Activated gamma-delta T cell treated with Interleukin-2 at 50 U/mL for 16 hours (primary cell): ENCODE results near the gene SYNE1.

Experiments used
- DNase-seq: peaks from one replicate; pipeline ENCODE4 v3.0.0-alpha.2; 2020

Gene SYNE1

DNA sequence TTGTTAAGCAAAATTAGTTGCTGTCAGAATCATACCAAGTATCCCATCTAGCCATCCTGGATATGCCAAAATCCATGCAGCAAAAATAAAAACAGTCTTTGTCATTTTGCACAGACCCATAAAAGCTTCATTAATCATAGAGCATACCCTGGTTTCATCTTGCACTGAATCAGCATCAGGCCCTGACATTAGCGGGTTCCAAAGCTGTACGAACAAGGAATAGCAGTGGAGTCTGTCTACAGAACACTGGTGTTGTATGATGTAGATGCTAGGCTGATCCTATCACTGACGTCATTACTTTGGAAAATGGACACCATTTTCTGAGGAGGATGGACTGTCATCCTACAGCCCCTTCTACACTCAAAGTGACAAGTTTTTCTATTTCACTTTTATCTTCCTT, 514.1 kb downstream of the SYNE1 start:
- DNase-seq: no peak

DNA sequence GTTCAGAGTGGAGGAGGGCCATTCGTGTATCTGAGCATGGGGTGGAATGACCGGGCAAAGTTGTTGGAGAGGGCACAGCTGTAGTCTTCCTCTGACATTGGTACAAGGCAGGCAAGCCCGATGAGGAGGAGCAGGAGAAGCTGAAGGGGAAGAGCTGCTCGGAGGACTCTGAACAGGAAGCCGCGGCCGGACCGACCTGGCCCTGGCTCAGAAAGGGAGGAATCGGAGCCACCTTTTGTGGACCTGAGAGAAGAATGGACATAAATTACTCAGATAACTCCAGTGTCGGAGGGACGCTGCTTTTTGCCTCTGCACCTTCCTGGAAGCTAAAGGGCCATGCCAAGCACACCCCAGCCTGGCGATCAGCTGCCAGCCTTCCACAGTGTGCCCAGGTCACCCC, 514.7 kb downstream of the SYNE1 start:
- no peak for DNase-seq

DNA sequence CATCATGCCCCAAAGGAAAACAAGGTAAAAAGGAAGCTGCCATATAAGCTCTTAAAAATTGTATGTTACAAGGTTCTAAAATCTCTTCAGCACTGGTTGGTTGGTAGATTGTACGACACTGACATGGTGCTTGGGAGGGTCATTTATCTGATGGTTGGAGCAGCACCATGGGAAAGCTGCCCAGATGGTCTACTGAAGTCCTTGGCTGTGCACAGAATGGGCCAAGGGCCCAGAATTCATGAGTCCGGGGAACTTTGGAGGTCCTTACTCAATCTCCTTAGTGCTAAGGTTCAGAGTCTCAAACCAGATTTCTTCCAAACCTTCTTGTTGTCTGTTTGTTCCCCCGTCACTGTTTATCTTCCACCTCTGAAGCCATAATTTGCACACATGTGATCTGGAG, 515.3 kb downstream of the SYNE1 start:
- DNase-seq: no peak

DNA sequence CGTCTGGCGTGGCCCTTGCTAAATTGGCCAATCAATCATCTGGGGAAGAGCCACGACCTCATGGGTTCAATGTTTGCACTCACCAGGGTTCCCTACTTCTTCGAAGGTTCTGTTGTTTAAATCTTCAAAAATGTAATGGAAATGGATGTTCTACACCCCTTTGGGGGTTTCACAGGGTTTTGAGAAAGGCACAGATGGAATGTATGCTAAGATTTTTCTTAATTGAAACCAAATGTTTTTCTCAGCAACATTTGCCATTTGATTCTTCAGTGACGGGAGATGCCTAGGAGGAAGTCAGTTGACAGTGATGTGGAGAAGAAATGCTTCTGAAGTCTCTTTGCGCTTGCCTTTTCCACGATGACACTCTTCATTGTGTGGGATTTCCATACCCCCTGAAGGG, 517.3 kb downstream of the SYNE1 start:
- DNase-seq: no peak

DNA sequence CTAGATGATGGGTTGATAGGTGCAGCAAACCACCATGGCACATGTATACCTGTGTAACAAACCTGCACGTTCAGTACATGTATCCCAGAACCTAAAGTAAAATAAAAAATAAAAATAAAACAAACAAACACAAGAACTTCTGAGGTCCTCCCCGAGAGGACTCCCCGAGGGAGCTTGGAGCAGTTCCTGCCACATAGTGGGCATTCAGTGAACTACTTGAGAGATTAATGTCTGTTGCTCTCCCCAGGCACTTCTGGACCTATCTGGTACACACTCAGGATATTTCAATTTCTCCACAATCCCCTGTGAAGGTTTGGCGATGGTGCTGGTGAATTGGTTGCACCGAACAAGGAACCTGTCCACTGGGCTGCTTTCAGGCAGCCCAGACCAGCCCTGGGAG, 518.5 kb downstream of the SYNE1 start:
- no peak for DNase-seq

DNA sequence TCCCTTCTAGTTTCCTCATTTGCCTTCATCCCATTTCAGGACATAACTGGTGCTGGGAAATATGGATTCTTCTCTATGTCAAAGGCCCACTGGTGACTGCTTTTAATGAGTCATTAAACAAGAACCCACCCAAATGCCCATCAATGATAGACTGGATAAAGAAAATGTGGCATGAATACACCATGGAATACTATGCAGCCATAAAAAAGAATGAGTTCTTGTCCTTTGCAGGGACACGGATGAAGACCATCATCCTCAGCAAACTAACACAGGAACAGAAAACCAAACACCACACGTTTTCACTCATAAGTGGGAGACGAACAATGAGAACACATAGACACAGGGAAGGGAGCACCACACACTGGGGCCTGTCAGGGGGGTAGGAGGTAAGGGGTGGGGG, 518.9 kb downstream of the SYNE1 start:
- no peak for DNase-seq

DNA sequence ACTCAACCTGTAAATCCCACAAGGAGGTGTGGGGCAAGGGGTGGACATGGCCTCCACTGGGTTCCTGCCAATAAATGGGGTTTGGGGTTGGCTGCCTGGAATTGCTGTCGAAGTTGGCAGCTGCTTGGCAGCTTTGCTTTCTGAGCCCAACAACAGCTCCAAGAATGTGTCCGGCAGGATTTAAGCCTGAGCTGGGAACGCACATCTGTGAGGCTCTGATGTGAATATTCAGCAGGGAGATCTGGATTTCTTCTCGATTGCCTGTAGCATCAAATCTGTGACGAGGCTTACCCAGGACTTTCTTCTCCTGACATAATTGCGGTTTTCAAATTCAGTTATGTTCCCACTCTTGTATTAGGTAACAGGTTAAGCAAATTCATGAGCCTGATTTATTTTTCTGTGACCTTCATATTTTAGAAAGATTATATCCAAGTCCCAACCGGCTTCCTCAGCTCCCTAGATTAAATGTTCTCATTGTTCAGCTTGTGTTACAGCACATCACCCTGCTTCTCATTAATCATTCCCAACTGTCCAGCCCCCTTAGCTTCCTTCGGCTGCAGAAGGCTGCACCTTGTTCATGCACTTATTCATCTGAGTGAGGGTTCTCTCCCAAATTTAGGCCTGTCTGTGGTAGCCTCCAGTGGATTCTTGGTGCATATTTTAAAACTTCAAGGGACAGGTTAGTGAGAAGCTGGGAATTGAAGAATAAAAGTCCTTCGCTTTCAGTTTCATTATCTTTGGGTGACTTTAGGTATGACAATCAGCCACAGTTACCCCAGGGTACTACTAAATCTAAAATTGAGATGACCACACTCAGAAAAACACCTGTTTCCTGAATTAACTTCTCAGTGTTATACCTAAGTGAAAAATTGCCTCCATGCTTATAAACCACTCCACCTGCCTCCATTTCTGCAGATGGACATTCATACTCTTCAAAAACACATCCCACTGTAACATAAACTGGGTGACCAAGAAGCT, 519.7 kb downstream of the SYNE1 start:
- no peak for DNase-seq

DNA sequence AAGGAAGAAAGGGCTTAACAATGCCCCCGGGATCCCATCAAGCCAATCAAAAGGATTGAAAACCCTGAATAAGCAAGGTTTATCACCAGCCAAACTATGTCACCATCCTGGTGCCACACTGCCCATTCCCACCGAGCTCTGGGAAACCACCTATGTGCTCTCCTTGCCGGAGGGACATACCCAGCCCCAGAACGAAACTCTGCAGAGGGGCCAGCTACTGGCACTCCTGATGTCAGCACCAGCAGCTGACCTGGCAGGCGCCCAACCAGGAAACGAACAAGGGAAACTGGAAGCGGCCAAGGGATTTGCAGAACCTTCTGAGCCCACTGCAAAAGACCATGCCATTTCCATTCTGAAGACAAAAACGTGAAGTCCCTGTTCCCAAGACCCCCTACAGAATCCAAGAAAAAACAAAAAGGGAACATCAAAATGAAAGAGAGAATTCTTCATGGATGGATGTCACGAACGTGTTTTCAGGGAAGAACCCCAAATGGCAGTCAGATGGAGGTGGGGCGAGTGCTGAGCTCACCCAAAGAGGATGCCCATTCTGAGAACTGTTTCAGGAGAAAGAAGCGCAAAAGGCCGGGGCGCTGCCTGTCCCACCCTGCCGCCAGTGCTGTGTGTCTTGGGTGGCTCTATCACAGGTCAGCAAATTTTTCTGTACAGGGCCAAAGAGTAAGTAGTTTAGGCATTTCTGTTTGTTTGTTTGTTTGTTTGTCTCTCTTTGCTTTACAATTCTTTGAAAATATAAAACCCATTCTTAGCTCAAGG, 524.5 kb downstream of the SYNE1 start:
- DNase-seq: no peak

DNA sequence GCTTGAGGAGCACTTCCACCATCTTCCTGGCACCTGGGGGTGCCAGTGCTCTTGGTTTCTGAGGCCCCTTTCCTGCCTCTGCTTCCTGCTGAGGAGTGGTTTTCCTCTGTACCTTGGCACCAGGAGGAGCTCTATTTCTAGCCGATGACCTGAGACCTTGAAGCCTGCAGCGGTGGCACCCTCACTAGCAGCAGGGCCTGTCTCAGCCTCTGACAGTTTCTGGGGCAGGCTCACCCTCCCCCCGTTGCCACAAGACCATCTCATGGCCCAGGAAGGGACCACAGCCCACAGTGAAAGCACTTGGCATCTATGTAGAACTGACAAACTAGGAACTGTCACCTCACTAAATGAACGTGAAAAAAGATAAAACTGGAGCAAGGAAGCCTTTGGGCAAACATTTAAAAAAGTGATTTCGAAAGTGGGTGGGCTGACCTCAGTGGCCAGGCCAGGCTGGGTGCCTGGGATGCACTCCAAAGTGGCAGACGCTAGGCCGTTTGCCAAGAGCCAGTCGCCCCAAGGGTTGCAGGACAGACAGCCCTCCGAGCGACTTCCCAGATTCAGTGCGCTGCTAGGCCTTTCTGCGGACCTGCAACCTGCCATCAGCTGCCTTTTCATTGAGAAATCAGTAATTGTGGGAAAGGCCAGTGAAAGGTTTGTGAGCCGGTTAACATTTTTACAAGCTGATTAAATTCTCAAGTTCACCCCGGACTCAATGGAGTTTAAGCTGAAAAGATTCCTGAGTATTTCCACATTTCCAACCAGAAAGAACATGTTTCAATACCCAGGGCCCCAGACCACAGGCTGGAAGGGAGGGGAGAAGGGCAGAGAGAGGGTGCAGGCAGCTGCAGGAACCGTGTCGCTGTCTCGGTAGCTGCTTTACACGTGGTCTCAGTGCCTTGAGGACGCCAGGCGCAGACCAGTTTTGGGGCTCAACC, 526.0 kb downstream of the SYNE1 start:
- DNase-seq: no peak

DNA sequence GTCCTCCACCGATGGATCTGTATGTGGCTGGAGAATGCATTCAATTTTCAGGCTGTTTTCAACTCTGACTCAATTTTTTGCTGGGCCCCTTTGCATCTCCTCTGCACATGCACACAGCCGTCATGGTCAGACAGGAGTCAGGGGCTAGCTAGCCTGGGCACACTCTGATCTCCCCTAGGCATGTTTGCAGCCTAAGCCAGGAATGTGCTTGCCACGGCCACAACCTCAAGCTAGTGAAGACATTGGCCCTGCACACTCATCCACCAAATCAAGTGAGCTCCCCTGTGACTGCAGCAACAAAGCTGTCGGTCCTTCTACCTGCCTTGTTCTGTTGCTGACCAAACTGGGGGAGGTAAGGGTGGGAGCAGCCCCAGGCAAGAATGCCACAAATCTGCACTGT, 529.2 kb downstream of the SYNE1 start:
- DNase-seq: no peak

DNA sequence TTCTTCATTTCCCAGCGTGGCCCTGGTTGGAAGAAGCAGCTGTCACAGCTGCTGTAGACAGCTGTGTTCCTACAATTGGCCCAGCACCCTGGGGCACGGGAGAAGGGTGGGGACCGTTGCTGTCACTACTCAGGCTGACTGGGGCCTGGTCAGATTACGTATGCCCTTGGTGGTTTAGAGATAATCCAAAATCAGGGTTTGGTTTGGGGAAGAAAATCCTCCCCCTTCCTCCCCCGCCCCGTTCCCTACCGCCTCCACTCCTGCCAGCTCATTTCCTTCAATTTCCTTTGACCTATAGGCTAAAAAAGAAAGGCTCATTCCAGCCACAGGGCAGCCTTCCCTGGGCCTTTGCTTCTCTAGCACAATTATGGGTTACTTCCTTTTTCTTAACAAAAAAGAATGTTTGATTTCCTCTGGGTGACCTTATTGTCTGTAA, 537.0 kb downstream of the SYNE1 start:
- no peak for DNase-seq

DNA sequence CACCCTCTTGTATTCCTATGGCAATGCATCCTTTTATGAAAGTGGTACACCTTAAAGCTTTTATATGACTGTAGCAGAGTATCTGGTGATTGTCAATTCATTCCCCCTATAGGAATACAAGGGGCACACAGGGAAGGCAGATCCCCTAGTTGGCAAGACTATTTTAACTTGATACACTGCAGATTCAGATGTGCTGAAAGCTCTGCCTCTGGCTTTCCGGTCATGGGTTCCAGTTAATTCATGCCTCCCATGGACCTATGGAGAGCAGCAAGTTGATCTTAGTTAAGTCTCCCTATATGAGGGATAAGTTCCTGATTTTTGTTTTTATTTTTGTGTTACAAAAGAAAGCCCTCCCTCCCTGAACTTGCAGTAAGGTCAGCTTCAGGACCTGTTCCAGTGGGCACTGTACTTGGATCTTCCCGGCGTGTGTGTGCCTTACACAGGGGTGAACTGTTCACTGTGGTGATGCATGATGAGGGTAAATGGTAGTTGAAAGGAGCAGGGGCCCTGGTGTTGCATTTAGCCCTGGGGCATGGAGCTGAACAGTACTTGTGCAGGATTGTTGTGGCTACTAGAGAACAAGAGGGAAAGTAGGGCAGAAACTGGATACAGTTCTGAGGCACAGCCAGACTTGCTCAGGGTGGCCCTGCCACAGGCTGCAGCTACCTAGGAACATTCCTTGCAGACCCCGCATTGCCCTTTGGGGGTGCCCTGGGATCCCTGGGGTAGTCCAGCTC, 537.5 kb downstream of the SYNE1 start:
- no peak for DNase-seq

DNA sequence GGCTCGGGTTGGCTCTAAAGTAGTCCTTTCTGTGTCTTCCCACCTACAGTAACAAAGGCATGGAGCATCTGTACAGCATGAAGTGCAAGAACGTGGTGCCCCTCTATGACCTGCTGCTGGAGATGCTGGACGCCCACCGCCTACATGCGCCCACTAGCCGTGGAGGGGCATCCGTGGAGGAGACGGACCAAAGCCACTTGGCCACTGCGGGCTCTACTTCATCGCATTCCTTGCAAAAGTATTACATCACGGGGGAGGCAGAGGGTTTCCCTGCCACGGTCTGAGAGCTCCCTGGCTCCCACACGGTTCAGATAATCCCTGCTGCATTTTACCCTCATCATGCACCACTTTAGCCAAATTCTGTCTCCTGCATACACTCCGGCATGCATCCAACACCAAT, 538.5 kb downstream of the SYNE1 start:
- DNase-seq: no peak

DNA sequence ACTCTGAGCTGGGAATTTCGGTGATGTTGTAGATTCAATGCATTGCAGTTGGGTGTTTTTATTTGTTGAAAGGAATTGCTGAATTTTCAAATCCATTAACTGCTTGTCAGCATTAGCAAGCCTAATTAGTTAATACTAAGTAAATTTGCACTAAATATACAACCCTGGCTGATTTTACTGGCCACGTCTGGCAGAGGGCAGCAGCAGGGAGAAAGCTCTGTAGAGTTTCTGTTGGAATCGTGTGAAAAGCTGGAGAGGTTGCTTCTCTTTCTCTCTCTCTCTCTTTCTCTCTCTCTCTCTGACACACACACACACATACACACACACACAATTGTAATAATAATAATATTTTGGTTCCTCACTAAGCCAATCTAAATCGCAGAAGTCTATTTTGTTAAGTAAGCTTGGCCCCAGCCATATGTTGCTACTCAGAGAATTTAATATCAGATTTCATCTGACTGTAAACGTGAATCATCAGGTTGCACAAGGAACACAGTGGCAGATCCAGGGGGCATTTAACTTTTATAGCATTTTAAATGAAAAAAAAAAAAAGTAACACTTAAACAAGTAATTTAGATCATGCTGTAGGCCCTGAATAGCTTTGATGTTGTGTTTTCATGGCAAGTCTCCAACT, 540.2 kb downstream of the SYNE1 start:
- no peak for DNase-seq

DNA sequence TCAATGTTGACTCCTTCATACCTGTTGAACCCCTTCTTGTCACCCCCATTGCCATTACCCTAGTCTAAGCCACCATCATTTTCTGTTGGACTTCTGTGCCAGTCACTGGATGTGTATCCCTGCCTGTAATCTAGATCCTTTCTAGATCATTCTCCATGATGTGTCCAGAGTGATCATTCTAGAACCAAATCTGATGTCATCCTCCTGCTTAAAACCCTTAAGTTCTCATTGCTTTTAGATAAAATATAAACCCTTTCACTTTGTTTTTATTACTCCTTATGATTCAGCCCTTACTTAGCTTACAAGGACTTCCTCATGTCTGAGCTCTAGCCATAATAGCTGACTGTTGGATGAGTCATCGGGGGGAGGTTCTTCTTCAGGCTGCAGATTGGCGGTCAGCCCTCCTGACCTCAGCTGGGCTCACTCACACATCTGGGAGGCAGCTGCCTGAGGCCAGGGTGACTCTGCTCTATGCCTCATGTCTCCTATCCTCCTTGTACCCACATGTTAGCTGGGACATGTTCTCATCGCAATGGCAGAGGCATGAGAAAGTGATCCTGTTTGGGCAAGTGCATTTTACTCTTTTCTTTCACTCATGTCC, 542.1 kb downstream of the SYNE1 start:
- no peak for DNase-seq

DNA sequence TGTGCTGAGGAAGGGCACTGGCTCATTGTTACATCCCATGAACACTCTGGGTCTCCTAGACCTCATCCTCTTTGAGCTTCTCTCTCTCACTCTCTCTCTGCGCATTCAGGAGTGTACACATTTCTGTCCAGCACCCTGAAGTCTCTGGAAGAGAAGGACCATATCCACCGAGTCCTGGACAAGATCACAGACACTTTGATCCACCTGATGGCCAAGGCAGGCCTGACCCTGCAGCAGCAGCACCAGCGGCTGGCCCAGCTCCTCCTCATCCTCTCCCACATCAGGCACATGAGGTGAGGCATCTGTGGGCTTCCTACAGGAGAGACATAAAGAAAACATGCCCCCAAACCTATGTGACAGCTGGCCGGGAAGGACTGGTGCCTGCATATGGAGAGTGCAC, 542.9 kb downstream of the SYNE1 start:
- no peak for DNase-seq

DNA sequence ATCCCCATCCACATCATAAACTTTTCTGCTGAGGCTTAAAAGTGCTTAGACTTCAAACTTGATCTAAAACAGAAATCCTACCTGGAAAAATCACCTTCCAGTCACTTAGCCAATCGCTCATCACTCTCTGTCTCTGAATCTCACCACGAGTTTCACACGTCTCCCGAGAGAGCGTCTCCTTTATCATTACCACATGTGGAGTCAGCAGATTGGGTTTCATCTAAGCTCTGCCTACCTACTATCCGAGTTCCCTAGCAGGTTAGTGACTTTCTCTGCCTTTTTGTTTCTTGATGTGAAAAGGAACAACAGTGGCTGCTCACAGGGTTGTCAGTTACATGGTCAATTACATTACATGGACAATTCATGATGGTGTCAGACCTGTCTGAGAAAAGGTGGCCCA, 543.5 kb downstream of the SYNE1 start:
- no peak for DNase-seq

DNA sequence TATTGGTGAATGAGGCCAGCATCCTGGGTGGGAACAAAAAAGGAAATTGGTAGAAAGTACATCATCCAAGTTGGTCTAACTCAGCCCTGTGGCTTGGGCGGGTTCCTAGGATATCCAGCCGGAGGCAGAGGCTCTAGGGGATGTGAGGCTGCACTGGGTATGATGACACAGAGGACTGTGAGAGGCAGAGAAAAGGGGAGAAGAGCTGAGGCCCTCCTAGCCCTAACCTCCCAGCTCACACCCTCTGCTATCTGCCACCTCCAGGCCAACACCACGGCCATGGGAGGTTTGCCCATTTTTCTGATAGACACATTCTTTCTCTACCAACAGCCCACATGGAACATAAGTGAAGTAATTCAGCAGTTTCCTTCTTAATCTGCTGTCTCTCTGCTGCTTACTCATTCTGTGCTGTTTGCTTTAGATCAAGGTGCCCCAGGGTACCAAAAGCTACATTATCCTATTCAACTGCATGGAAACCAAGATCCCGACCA, 545.3 kb downstream of the SYNE1 start:
- DNase-seq: no peak

DNA sequence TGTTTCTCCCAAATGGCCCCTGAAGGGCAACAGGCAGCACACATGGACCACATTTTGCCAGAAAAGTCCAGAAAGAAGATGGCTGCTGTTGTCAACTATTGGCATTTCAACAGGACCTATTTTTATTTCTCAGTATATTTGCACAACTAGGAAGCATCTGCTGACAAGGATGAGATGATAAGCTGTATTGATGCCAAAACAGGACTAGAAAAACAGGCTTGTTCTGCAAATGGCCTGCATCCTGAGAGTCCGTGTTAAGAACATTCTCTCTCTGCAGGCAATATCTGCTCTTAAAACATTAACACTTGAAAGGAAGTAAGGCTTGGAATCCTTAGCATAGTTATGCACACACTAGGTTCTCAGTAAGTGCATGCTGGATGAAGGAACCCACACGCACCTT, 546.0 kb downstream of the SYNE1 start:
- DNase-seq: no peak

DNA sequence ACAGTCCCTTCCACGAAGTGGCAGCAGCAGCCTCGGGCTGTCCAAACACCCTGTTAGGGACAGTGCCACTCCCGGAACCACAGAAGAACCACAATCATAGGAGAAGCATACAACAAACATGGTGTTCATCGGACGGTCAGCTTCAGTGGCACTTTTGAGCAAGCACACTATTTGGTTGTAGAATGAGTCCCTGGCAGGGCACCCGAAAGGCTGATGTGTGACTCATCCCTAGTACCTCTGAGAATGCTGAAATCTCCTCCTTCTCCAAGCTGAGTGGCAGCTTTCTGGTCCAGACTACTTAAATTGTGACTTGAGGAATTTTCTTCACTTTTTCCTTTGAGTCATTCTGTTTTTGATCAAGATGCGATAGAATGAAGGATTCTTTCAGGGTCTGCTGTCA, 547.2 kb downstream of the SYNE1 start:
- no peak for DNase-seq

DNA sequence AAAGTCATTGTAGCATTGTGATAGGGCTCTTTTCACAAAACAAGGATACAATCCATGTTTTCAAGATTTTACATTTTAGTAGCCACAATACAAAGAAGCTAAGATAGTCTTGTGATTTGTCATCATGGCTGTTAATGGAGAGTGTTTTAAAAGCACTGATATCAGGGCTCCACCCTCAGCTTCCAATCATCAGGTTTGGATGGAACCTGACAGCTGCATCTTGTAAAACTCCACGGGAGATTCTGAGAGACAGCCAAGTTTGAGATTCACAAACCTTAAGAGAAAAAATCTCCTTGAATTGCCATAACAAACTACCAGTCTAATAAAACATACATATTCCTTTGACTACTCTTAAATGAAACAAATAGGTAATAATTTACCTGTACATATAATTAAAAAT, 549.5 kb downstream of the SYNE1 start:
- no peak for DNase-seq
